Prostate gland (tissue), 2 donors: ENCODE measurements around the gene JMJD4.

Source experiments
- POLR2A ChIP-seq: fragments of 450-650 bp; IDR thresholded peaks from one replicate; pipeline ENCODE4 v1.6.1; 2016; ENCODE audit warnings: antibody characterized with exemption, mild to moderate bottlenecking
- POLR2AphosphoS5 ChIP-seq: sonication (generic); formaldehyde crosslinking; IDR thresholded peaks from one replicate; pipeline ENCODE4 v1.6.1; 2017; ENCODE audit warnings: antibody characterized with exemption
- TF ChIP-seq, protein P1 (sequence below), 4 experiments: fragments of 200-600 bp in 2 of 4; fragments of 450-650 bp in 2 of 4; sonication (generic) in 2 of 4; IDR thresholded peaks; 1 replicate in 3 of 4; 2 replicates in 1 of 4; pipeline ENCODE4 v1.5.1; 2016 to 2019; ENCODE audit warnings: antibody characterized with exemption in 4 of 4, mild to moderate bottlenecking in 2 of 4, moderate library complexity in 2 of 4

DNA sequence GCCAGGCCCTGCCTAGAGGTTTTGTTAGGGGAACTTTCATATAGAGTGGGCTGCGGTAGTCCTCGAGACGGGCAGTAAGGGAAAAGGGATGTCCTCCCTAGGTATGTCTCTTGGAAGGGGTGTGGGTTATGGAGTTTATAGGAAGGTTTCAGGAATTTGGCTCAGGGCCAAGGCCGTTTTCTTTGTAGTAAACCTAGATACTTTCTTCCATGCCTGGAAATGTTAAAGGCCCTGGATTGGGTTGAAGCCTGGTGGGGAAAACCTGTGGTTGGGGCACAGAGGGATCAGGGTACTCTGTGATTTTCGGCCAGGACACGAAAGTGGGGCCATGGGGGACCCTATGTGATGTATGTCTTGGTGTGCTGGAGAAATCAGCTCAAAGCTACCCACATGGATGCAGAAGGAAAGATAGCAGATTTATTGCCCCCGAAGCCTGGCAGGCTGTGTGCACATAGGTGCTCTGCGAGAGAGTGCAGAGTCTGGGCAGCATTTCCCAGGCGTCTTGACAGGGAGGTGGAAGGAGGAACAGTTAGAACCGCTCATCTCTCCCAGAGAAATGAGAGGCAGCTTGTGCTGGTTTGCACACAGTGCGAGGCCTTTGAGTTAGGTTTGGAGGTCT is 1.8 kb upstream of the JMJD4 start:
- TF ChIP-seq, protein P1, sequence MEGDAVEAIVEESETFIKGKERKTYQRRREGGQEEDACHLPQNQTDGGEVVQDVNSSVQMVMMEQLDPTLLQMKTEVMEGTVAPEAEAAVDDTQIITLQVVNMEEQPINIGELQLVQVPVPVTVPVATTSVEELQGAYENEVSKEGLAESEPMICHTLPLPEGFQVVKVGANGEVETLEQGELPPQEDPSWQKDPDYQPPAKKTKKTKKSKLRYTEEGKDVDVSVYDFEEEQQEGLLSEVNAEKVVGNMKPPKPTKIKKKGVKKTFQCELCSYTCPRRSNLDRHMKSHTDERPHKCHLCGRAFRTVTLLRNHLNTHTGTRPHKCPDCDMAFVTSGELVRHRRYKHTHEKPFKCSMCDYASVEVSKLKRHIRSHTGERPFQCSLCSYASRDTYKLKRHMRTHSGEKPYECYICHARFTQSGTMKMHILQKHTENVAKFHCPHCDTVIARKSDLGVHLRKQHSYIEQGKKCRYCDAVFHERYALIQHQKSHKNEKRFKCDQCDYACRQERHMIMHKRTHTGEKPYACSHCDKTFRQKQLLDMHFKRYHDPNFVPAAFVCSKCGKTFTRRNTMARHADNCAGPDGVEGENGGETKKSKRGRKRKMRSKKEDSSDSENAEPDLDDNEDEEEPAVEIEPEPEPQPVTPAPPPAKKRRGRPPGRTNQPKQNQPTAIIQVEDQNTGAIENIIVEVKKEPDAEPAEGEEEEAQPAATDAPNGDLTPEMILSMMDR (IDR thresholded peaks at IDR 0.05) = no peak
- TF ChIP-seq POLR2A = no peak
- no peak for TF ChIP-seq POLR2AphosphoS5
